GM19438 (cell line): ENCODE results near the gene KRT13.

ENCODE experiments used
- ATAC-seq: cut with Tn5 transposase; IDR thresholded peaks from one replicate; pipeline ENCODE4 v1.9.1; 2021; ENCODE audit warnings: low read depth; ENCODE audit not compliant: unreplicated experiment

The KRT13 gene

DNA sequence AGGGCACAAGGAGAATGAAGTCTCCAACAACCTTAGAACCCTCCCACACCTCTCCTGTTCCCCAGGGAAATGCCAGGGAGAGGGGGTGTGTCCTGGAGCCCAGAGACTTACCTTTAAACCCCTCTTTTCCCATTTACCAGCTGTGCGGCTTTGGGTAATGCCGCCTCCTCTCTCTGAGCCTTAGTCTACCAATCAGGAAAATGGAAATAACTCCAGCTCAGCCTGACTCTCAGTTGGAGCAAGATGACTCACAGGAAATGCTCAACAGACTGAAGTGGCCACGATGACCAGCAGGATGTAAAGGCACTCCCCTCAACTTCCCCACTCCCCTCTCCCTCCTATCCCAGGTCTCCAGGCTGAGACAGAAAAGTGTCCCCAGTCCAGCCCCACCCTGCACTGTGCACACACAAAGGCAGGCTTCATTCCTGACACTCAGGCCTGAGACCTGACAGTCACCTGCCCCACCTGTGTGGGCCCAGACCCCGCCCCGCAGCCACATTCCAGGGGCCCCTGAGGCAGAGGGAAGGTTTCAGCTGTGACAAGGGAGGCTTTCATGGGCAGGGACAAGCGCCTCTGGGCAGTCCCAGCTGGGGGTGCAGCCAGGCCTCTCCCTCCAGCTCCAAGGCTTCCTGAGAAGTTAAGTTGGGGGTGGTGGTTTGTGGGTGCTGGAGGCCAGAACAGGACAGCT, 16.3 kb upstream of the KRT13 start:
- ATAC-seq = no peak

DNA sequence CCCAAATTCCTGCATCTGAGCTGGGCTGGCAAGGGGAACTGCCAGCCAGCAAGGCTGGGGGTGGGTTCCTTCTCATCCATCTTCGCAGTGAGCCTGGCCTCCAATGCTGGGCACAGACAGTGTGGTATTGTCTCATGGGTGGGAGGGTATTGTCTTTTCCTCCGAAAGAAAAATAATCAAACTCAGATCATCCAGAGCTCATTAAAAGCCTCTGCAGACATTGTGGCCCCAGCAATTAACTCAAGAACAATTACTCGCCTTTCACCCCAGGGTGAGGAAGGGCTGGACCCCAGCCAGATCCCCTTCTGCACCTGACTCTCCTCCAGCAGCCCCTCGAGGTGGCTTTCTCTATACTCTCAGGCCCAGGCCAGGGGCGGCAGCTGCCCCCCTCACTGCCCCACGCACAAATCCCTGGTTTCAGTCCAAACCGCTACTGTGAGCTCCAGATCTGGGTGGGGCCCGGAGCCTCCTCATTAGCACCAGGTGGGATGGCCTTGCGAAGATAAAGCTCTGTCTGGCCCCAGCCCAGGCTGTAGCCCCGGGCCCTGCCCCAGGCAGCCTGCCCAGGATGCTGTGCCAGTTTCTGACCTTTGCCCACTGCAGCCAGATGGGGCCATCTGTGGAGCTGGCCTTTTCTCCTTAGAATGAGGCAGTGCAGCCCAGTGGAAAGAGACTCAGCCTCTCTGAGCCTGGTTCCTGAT, 15.6 kb upstream of the KRT13 start:
- no peak for ATAC-seq

DNA sequence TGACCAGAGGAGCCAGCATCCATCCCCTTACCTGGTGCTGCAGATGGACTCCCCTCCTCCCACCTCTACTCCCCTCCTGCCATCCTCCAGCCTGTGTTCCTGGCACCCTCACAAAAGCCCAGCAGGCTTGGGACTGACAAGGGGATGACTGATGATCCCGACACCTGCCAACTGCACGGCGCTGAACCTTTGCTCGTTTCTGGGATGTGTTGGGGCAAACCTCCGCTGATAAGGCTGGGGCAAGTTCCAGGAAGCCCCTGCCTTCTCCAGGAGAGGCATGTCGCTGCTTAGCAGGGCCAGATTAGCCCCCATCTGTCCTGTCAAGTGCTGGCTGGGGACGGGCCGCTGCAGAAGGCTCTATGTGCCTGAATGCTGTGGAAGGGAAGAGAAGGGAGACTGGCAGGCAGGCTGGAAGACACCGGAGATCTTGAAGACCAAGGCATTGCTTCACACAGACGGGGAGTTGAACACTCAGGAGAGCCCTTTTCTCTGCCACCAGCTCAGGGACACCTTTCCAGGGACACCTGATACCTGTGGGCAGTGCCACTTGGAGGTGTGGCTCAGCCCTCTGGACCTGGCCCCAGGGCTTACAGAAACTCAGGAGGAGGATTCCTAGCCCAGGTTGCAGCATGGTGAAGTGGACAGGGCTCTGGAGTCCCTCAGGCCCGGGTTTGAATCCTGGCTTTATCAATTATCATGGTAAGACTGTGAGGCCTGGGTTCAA, 14.3 kb upstream of the KRT13 start:
- ATAC-seq = no peak

DNA sequence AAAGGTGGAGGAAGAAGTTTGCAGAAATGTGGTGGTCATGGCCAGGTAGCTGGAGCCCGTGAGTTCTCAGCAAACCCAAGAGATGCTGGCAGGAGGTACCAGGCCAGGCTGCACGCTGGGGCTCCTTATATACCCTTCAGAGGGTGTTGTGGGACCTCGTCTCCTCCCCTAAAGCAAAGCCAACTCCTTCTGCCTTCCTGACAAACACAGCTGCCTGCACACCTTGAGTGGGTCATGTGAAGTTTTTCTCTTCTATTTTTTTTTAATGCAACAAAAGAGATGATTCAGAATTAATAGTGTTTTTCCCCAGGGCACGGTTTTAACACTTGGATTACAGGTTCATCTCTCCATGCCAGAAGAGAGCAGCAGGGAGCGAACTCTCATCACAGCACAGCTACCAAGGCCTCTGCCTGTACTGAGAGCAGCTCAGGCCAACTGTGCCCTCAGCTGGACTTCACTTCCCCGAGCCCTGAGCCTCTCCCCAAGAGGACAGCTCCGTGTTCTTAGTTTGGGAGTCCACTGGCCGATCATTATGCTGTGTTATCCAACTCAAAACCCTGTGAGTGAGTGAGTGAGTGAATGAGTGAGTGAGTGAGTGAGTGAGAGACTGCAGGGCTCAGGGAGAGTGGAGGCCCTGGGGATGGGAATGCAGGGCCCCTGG, 13.5 kb upstream of the KRT13 start, which contains the start of gene KRT15:
KRT15 (minus strand) TSS at position 102 of the 661 bp plus-strand sequence; CDS start at position 39, 63 bp downstream.
- no peak for ATAC-seq

DNA sequence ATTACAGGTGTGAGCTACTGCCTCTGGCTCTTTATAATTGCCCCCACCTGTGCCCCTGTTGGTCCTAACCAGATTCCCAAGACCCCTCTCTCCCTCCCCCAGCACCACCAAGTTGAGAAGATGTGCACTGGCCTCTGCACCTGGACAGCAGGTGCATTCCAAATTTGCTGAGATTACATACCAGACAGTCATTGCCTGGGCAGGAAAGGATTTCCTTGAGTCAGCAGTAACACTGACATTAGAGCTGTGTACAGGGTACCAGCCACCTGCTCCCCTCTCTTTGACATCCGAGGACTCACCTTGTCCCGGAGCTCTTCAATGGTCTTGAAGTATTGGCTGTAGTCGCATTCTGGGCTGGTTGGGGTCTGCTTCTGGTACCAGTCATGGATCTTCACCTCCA, 12.6 kb upstream of the KRT13 start:
- ATAC-seq = no peak

DNA sequence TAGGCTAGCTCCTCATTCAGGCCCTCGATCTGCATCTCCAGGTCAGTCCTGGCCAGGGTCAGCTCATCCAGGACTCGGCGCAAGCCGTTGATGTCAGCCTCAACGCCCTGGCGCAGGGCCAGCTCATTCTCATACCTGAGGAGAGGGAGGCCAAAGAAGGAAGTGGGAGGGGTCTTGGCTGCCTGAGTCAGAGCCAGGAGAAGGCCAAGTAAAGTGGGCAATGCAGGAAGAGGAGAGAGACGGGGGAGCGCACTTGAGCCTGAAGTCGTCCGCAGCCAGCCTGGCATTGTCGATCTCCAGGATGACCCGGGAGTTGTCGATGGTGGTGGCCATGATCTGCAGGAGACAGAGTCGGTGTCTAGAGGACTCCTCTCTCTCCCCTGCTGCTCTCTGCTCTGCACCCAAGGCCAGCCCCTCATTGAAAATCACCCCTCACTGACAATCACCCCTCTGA, 11.4 kb upstream of the KRT13 start:
- no peak for ATAC-seq

DNA sequence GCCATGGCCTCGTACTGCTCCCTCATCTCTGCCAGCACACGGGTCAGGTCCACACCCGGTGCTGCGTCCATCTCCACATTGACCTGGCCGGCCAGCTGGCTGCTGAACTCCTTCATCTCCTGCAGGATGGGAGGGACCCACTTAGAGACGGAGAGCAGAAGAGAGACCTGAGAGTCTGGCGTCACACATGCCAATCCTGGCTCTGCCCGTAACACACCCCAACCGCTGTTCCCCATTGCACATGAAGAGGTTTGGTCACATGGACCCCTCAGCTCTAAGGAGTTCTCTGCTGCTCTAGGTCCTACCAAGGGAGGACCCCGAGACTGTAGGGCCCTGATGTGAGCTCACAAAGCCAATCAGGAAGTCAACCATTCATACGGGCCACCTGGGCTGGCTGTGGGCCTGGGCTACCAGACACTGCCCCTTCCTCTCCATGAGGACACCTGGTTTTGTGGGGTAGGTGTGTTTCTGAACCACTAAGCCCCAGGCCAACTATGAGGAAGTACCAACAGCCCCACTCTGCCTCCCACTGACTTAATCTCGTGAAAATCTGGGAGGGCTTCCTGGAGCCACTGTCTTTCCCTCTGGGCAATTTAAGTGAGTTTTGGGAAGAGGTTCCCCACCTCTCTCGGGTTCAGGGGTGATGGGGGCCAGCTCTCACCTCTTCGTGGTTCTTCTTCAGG, 10.9 kb upstream of the KRT13 start:
- no peak for ATAC-seq

GRCh38 chr17:41513168-41513547, 7.7 kb upstream of the KRT13 start:
- ATAC-seq = no peak

- no peak for ATAC-seq
These were observed 7.2 kb upstream of the KRT13 start for GRCh38 chr17:41512546-41513167.

DNA sequence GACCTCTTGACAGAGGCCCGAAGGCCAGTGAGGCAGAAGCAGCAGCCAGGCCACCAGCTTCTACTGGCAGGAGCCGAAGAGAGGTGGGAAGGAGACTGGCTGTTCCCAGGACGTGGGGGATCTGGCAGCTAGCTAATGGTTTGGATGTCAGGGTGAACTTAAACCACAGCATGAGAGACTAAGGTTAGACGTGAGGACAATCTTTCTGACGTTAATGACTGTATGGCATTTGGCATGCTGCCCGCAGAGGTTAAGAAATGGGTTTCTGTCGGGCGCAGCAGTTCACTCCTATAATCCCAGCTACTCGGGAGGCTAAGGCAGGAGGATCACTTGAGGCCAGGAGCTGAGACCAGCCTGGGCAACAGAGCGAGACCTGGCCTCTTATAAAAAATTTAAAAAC, 6.3 kb upstream of the KRT13 start:
- ATAC-seq = no peak

DNA sequence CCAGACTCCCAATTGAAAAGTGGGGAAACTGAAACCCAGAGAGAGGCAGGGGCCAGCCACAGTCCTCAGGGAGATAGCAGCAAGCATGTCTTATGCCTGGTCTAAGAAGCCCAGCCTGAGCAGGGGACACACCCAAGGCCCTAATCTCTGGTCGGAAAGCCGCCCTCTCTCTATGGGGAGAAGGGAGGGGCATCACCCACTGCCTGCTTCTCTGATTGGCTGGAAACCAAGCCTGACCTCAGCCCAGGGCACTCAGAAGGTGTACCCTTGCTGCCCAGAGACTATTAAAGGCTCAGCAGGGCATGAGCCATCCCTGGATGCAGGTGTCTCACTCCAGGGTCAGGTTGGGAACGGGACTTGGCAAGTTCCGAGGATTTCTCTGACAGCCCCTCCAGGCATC, 5.7 kb upstream of the KRT13 start:
- ATAC-seq = no peak

DNA sequence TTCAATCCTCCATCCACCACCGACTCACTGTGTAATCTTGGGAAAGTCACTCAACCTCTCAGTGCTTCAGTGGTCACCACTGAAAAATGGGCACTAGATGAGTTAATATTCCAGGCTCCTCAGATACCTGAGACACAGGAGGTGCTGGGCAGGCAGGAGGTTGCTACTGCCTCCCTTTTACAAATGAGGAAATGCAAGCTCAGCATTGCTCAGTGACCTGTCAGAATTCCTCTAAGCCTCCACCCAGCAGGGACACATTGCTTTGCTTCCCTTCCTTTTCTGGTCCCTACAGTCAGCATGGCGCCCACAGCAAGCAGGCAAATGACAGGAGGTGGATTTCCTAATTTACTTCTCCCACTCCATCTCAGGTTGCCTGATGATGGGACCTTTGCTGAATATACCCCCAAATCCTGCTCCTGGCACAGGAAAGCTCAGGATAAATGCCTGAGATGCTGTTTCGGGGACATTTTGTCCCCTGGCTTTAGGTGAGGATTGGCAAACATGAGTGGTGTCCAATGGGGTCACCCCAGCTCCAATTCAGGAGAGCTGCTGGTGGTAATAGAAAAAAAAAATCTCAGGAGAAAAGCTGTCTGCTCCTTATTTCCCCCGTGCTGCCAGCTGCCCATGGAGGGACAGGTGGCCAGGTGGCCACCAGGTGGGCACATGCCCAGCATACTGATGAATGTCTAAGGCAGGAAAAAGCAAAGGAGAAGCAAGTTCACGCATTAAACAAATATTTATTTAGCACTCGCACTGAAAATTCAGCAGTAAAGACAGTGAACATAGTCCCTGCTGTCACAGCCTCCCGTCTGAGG, 5.0 kb upstream of the KRT13 start:
- no peak for ATAC-seq

- ATAC-seq = no peak
These were observed 2.0 kb upstream of the KRT13 start for GRCh38 chr17:41507315-41507880.

DNA sequence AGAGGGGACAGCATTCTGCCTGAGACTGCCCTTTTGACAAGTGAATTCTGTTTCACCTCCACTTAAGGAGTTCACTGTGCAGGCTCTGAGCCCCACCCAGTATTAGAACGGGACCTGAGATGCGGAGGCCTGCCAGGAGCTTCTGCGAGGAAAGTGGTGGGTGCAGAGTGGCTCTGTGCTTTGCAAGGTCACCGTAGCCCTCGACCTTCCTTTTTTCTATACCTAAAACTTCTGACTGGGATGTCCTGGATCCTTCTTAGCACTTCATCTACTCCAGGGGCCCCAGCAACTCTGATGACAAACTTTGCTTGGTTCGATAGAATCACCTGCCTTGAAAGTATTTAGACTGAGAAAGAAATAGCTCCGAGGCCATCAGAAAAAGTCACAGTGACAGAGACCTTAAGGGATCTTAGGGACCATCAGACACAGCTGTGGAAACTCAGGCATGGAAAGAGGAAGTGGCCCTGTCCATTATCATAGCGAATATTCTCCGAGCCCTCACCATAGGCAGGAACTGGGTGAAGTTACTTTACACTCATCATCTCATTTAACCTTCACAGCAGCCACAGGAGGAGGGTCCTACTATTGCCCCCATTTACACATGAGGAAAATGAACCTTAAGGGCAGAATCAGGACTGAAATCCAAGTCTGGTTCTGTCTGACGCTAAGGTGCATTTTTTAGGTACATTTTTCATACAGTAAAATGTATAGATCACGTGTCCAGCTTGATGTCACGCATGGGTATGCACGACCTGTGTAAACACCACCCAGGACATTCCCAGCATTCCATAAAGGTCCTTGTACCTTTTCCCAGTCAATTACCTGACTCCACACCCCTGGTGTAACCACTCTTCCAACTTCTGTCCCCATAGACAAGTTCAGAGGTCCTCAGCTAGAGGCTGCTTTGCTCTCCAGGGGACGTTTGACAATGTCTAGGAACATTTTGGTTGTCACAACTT, 676 bp upstream of the KRT13 start:
- ATAC-seq = no peak

DNA sequence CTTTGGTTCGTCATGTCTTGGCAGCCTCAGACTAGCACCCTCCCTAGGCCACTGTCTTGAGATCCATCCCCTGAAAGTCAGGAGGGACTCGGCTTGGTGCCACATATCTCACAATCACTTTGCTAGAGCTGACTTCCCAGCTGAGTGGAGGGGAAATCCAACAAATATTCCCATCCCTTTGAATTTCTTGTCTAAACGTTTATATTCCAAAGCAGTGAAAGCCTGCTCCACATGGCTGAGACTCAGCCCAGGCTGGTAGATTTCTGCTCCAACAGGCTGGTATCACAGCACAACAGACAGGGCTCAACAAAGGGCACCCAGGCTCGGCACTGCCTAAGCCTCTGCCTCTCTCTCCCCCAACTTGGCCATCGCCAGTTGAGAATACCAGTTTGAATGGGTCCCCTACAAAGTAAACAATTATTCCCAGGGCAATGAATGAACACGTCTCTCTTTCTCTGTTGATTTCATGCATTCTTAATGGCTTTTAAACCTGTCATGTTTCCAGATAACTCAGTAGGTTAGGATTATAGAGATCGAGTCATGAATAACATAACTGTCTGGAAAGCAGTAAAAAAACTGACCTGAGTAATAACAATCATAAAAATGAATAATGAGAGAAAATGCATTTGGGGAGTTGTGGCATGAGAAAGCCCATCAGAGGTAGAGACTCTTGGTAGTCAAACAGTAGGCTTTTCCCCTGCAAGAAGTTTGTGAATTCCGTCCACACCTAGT, 1.0 kb downstream of the KRT13 start:
- ATAC-seq = no peak

- no peak for ATAC-seq
These were observed 2.2 kb downstream of the KRT13 start for GRCh38 chr17:41503202-41503601.
